Esophagus muscularis mucosa (tissue), 4 donors: ENCODE results near the gene PTEN. TPM values are rescaled to one million over a fixed set of nuclear protein-coding genes. Genes with fewer than 3 reads are reported as not detected.
"Not testable (repeated sequence)": the region's sequence is repeated elsewhere in the genome, so short reads cannot be mapped to it uniquely, and the experiment has no call there.

Source experiments
- DNase-seq: peaks from one replicate; pipeline ENCODE4 v3.0.0-alpha.2; 2017; ENCODE audit errors: extremely low spot score
- H3K27ac ChIP-seq, 4 donors: fragments of 200-600 bp; sonication (generic); replicated peaks in 1 of 4; 1 replicate in 3 of 4; 2 replicates in 1 of 4; pipeline ENCODE4 v1.5.1; 2016 to 2019; ENCODE audit warnings: mild to moderate bottlenecking in 1 of 4
- H3K27me3 ChIP-seq, 4 donors: fragments of 200-600 bp; sonication (generic); one replicate each; pipeline versions ENCODE4 v1.5.1 to v1.6.0; 2016 to 2019
- H3K36me3 ChIP-seq, 4 donors: fragments of 200-600 bp; sonication (generic); one replicate each; pipeline ENCODE4 v1.5.1; 2016 to 2019
- H3K4me1 ChIP-seq, 4 donors: fragments of 200-600 bp; sonication (generic); one replicate each; pipeline ENCODE4 v1.5.1; 2016 to 2019
- H3K4me3 ChIP-seq, 4 donors: fragments of 200-600 bp; sonication (generic); 1 replicate in 2 of 4; 2 replicates in 2 of 4; pipeline ENCODE4 v1.5.1; 2016 to 2019; ENCODE audit warnings: mild to moderate bottlenecking in 4 of 4, moderate library complexity in 1 of 4
- H3K9me3 ChIP-seq, 4 donors: fragments of 200-600 bp; sonication (generic); 1 replicate in 3 of 4; 2 replicates in 1 of 4; pipeline ENCODE4 v1.5.1; 2016 to 2019
- CTCF ChIP-seq, 3 experiments: fragments of 200-600 bp in 2 of 3; fragments of 450-650 bp in 1 of 3; sonication (generic) in 2 of 3; IDR thresholded peaks; one replicate each; pipeline ENCODE4 v1.5.1; 2017 to 2019; ENCODE audit warnings: antibody characterized with exemption in 3 of 3, mild to moderate bottlenecking in 2 of 3, moderate library complexity in 1 of 3
- EP300 ChIP-seq: sonication (generic); formaldehyde crosslinking; IDR thresholded peaks from one replicate; pipeline ENCODE4 v1.6.1; 2017; ENCODE audit warnings: antibody characterized with exemption
- POLR2A ChIP-seq: fragments of 450-650 bp; IDR thresholded peaks from one replicate; pipeline ENCODE4 v1.6.1; 2017; ENCODE audit warnings: antibody characterized with exemption, moderate library complexity, mild to moderate bottlenecking, low read depth
- POLR2AphosphoS5 ChIP-seq, 2 donors: sonication (generic); formaldehyde crosslinking; IDR thresholded peaks; one replicate each; pipeline ENCODE4 v1.6.1; 2017; ENCODE audit warnings: antibody characterized with exemption in 2 of 2
- WGBS: methylation state at CpG from one replicate; pipeline ENCODE4 v1.1.5; 2018; 5-methylcytosine and 5-hydroxymethylcytosine counted together
- intact Hi-C: fragments of 100-400 bp; cut with DNase I; formaldehyde crosslinking; loops from one replicate; pipeline ENCODE4 v1.15.1; 2023
- total RNA-seq, 4 donors: library from RNA; depleted of rRNA; stranded (reverse); fragments of >200 nt; gene quantifications; one replicate each; pipeline versions ENCODE4 v1.1.0 to v1.2.1, GENCODE V29; 2016

PTEN gene
- total RNA-seq, 4 donors from 2014 or later: 83.2 to 117 (median 94.3) TPM

- no peak overlapping the region for H3K4me3 ChIP-seq
- WGBS: 39% methylated on average over 4 of the region's 4 CpGs
- no peaks in the 10 kb centered on the region for H3K9me3 ChIP-seq
- no peaks in the 10 kb centered on the region for H3K27me3 ChIP-seq
- intact Hi-C loops: no loop called here
- no peak overlapping the region for H3K27ac ChIP-seq
- peaks cover 37 to 83% (median 69%) of the 10 kb centered on the region in 4 donors for H3K4me1 ChIP-seq
- H3K36me3 ChIP-seq: peaks cover 0 to 8% (median 2%) of the 10 kb centered on the region in 4 donors
- TF ChIP-seq CTCF (IDR thresholded peaks at IDR 0.05): no peak
- DNase-seq: no peak
Observed at GRCh38 chr10:87875929-87876571, 12.6 kb downstream of the PTEN start.

DNA sequence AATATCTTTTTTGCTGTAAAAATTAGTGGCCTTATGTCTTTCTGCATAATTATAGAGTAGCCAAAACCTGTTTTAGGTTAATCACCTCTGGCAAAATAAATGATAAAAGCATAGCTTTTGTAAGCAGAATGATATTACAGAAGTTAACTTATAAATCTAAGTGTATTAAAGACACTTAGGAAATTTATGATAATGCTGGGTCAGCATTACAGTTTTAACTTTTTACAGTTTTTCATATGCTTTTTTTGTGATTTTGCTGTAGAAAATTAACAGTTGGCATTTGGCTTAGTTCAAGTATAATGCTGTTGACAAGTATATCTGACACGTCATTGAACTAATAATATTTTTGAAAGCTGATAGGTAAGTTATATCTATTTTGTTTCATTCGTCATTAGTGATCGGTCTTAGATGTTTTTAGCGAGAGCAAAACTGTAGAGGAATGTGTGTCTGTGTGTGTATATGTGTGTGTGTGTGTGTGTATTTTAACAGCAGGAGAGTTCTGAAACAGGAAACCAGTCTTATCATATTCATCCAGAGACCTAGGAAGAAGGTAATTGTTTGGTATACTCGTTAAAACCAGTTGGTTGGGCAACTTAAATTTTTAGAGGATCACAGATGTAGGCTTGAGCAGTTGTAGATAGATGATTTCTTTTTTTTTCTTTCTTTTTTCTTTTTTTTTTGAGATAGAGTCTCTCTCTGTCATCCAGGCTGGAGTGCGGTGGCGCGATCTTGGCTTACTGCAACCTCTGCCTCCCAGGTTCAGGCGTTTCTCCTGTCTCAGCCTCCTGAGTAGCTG lies 15.4 kb downstream of the PTEN start:
- H3K4me1 ChIP-seq: peaks cover 42 to 71% (median 60%) of the 10 kb centered on the region in 4 donors
- H3K27me3 ChIP-seq: no peaks in the 10 kb centered on the region
- peaks cover 0 to 8% (median 2%) of the 10 kb centered on the region in 4 donors for H3K36me3 ChIP-seq
- intact Hi-C loops: no loop called here
- TF ChIP-seq POLR2A: no peak
- TF ChIP-seq CTCF (IDR thresholded peaks at IDR 0.05): no peak
- TF ChIP-seq POLR2AphosphoS5 (IDR thresholded peaks at IDR 0.05): no peak
- TF ChIP-seq EP300: no peak
- H3K9me3 ChIP-seq: no peaks in the 10 kb centered on the region
- H3K4me3 ChIP-seq: no peak overlapping the region
- WGBS: 88% methylated on average over 9 of the region's 9 CpGs
- no peak for DNase-seq
- H3K27ac ChIP-seq: no peak overlapping the region

GRCh38 chr10:87880336-87880735 lies 16.9 kb downstream of the PTEN start:
- peaks cover 36 to 60% (median 46%) of the 10 kb centered on the region in 4 donors for H3K4me1 ChIP-seq
- no peaks in the 10 kb centered on the region for H3K9me3 ChIP-seq
- intact Hi-C loops: no loop called here

GRCh38 chr10:87881373-87882059 lies 18.1 kb downstream of the PTEN start:
- H3K36me3 ChIP-seq, intact Hi-C loops, H3K4me3 ChIP-seq, H3K9me3 ChIP-seq, H3K27ac ChIP-seq, DNase-seq, H3K27me3 ChIP-seq: not testable (repeated sequence)
- WGBS: 79% methylated on average over 5 of the region's 5 CpGs
- peaks cover 25 to 49% (median 36%) of the 10 kb centered on the region in 4 donors for H3K4me1 ChIP-seq

More at GRCh38 chr10:87880336-87880735, 16.9 kb downstream of the PTEN start:
- Histone ChIP-seq H3K27me3 (no peaks in the 10 kb centered on the region), H3K4me3 (no peak overlapping the region), H3K36me3 (peaks cover 0 to 8% (median 2%) of the 10 kb centered on the region in 4 donors), H3K27ac (no peak overlapping the region)
- DNase-seq: no peak
- TF ChIP-seq EP300 (no peak), POLR2AphosphoS5 (IDR thresholded peaks at IDR 0.05) (no peak), POLR2A (no peak), CTCF (IDR thresholded peaks at IDR 0.05) (no peak)
